Bronchial epithelial cell (primary cell): ENCODE measurements around the gene TRPM1. TPM values are rescaled to one million over a fixed set of nuclear protein-coding genes. Genes with fewer than 3 reads are reported as not detected.
A peak's percentile ranks its signal among the peaks of the same experiment; 100 is the strongest.

ENCODE experiments used
- DNase-seq: peaks from one replicate; pipeline ENCODE4 v3.0.0-alpha.2; 2010; ENCODE audit warnings: low read depth
- FAIRE-seq: peaks from 2 replicates; lab custom pipeline; 2011; peaks lifted over from hg19 to GRCh38; lab: Jason Lieb, UNC
- H3K27me3 ChIP-seq: 2 replicates; pipeline ENCODE4 v1.5.1; 2011; ENCODE audit warnings: low read length; ENCODE audit not compliant: control insufficient read depth, insufficient read depth
- H3K36me3 ChIP-seq: 2 replicates; pipeline ENCODE4 v1.5.1; 2011; ENCODE audit warnings: low read length; ENCODE audit not compliant: control insufficient read depth, insufficient read depth
- H3K4me3 ChIP-seq: 2 replicates; pipeline ENCODE4 v1.5.1; 2011; ENCODE audit warnings: mild to moderate bottlenecking, low read depth, low read length, control low read depth
- CTCF ChIP-seq: IDR thresholded peaks from 2 replicates; pipeline ENCODE4 v1.5.1; 2011; ENCODE audit warnings: mild to moderate bottlenecking, moderate library complexity, low read length, control low read depth, inconsistent platforms; ENCODE audit not compliant: insufficient read depth, severe bottlenecking
- total RNA-seq: library from RNA; depleted of rRNA; stranded (reverse); fragments of >200 nt; gene quantifications from 2 replicates; pipeline ENCODE4 v1.2.1, GENCODE V29; 2014

The TRPM1 gene
- total RNA-seq, 1 donor from 2014 or later = under 0.01 TPM

GRCh38 chr15:30954674-30955073, 146.9 kb downstream of the TRPM1 start:
- no peak for TF ChIP-seq CTCF
- FAIRE-seq (no peak), DNase-seq (peak; percentile 20)
- peaks cover 11% of the 10 kb centered on the region for H3K36me3 ChIP-seq
- H3K27me3 ChIP-seq = no peaks in the 10 kb centered on the region
- H3K4me3 ChIP-seq = no peak overlapping the region

- FAIRE-seq (no peak), DNase-seq (peak; percentile 89)
- H3K27me3 ChIP-seq = no peaks in the 10 kb centered on the region
- H3K36me3 ChIP-seq = peaks cover 11% of the 10 kb centered on the region
- no peak overlapping the region for H3K4me3 ChIP-seq
- TF ChIP-seq CTCF = no peak
Measured at GRCh38 chr15:30953731-30954378, 147.7 kb downstream of the TRPM1 start.

- Histone ChIP-seq H3K36me3 (peaks cover 10% of the 10 kb centered on the region), H3K4me3 (no peak overlapping the region), H3K27me3 (no peaks in the 10 kb centered on the region)
- TF ChIP-seq CTCF = no peak
- DNase-seq (no peak), FAIRE-seq (no peak)
Measured at GRCh38 chr15:30953183-30953582, 148.3 kb downstream of the TRPM1 start.

Other genes starting within 250 kb of the TRPM1 start
- gene FAN1, start 197.8 kb downstream of the TRPM1 start, total RNA-seq = 17.6 and 22.3 TPM in 2 replicates
- gene MTMR10, start 110.1 kb downstream of the TRPM1 start, total RNA-seq = 6.6 and 8.7 TPM in 2 replicates
- 58.7 and 62.0 TPM in 2 replicates for gene KLF13, start 225.1 kb upstream of the TRPM1 start, total RNA-seq